Gastroesophageal sphincter (tissue), 4 donors: ENCODE results near the gene CEP44. TPM values are rescaled to one million over a fixed set of nuclear protein-coding genes. Genes with fewer than 3 reads are reported as not detected.

Source experiments
- ATAC-seq: fragments of 150-250 bp; one replicate; pipeline ENCODE4 v1.9.1; 2016; ENCODE audit warnings: mild to moderate bottlenecking, moderate library complexity
- H3K27ac ChIP-seq, 4 donors: fragments of 200-600 bp; sonication (generic) in 3 of 4; 1 replicate in 3 of 4; 2 replicates in 1 of 4; pipeline ENCODE4 v1.5.1; 2016 to 2019
- H3K27me3 ChIP-seq: fragments of 200-600 bp; sonication (generic); one replicate; pipeline ENCODE4 v1.5.1; 2019
- H3K36me3 ChIP-seq, 2 donors: fragments of 200-600 bp; sonication (generic); one replicate each; pipeline ENCODE4 v1.5.1; 2019; ENCODE audit warnings: control low read depth in 1 of 2
- H3K4me1 ChIP-seq, 3 donors: fragments of 200-600 bp; sonication (generic); 1 replicate in 2 of 3; 2 replicates in 1 of 3; pipeline ENCODE4 v1.5.1; 2016 to 2019; ENCODE audit warnings: control low read depth in 2 of 3
- H3K4me3 ChIP-seq, 2 donors: fragments of 200-600 bp; sonication (generic); one replicate each; pipeline ENCODE4 v1.5.1; 2019; ENCODE audit warnings: mild to moderate bottlenecking in 1 of 2, moderate library complexity in 1 of 2
- H3K9me3 ChIP-seq, 3 donors: fragments of 200-600 bp; sonication (generic); one replicate each; pipeline ENCODE4 v1.5.1; 2017 to 2019; ENCODE audit warnings: control low read depth in 2 of 3
- CTCF ChIP-seq, 4 experiments: fragments of 200-600 bp in 2 of 4; fragments of 450-650 bp in 2 of 4; sonication (generic) in 1 of 4; IDR thresholded peaks; one replicate each; pipeline ENCODE4 v1.5.1; 2017 to 2019; ENCODE audit warnings: antibody characterized with exemption in 4 of 4, mild to moderate bottlenecking in 2 of 4, moderate library complexity in 2 of 4
- EP300 ChIP-seq: sonication (generic); formaldehyde crosslinking; IDR thresholded peaks from one replicate; pipeline ENCODE4 v1.6.1; 2017; ENCODE audit warnings: antibody characterized with exemption, mild to moderate bottlenecking
- POLR2A ChIP-seq, 2 donors: fragments of 450-650 bp; IDR thresholded peaks; one replicate each; pipeline ENCODE4 v1.6.1; 2017; ENCODE audit warnings: antibody characterized with exemption in 2 of 2, mild to moderate bottlenecking in 2 of 2, moderate library complexity in 1 of 2
- POLR2AphosphoS5 ChIP-seq: sonication (generic); formaldehyde crosslinking; IDR thresholded peaks from one replicate; pipeline ENCODE4 v1.6.1; 2017; ENCODE audit warnings: antibody characterized with exemption
- WGBS, 2 donors: methylation state at CpG; one replicate each; pipeline ENCODE4 v1.1.5; 2018; ENCODE audit warnings: low coverage in 1 of 2; 5-methylcytosine and 5-hydroxymethylcytosine counted together
- total RNA-seq, 4 donors: library from RNA; depleted of rRNA; stranded (reverse); fragments of >200 nt; gene quantifications; one replicate each; pipeline ENCODE4 v1.1.0, GENCODE V29; 2016

The CEP44 gene
- total RNA-seq, 4 donors from 2014 or later = 9.5 to 19.0 (median 13.5) TPM

- no peak for ATAC-seq
- Histone ChIP-seq H3K36me3 (peaks cover 0 to 3% of the 10 kb centered on the region in 2 donors), H3K27ac (no peak overlapping the region), H3K27me3 (no peaks in the 10 kb centered on the region), H3K9me3 (no peaks in the 10 kb centered on the region), H3K4me1 (no peaks in the 10 kb centered on the region), H3K4me3 (no peak overlapping the region)
- WGBS, 2 donors = 74 to 92% methylated on average over 3 of the region's 3 CpGs
- TF ChIP-seq EP300 (no peak), POLR2AphosphoS5 (no peak), POLR2A (IDR thresholded peaks at IDR 0.05) (no peak), CTCF (IDR thresholded peaks at IDR 0.05) (no peak)
Measured at GRCh38 chr4:174334628-174335027, 50.9 kb downstream of the CEP44 start.

- no peak for TF ChIP-seq POLR2A (IDR thresholded peaks at IDR 0.05)
- TF ChIP-seq EP300 = no peak
- no peak for TF ChIP-seq POLR2AphosphoS5
- no peak for TF ChIP-seq CTCF (IDR thresholded peaks at IDR 0.05)
- Histone ChIP-seq H3K4me3 (no peak overlapping the region), H3K36me3 (no peaks in the 10 kb centered on the region), H3K9me3 (no peaks in the 10 kb centered on the region), H3K27me3 (no peaks in the 10 kb centered on the region), H3K4me1 (no peaks in the 10 kb centered on the region), H3K27ac (no peak overlapping the region)
- 81 to 89% methylated on average over 2 of the region's 2 CpGs for WGBS, 2 donors
- ATAC-seq = no peak
Measured at GRCh38 chr4:174340714-174341113, 57.0 kb downstream of the CEP44 start.

- 100% methylated on average over 1 of the region's 1 CpG for WGBS, 2 donors
- Histone ChIP-seq H3K4me1 (no peaks in the 10 kb centered on the region), H3K9me3 (peaks cover 0 to 7% (median 0%) of the 10 kb centered on the region in 3 donors), H3K27ac (no peak overlapping the region), H3K4me3 (no peak overlapping the region), H3K36me3 (no peaks in the 10 kb centered on the region), H3K27me3 (no peaks in the 10 kb centered on the region)
- ATAC-seq = no peak
- TF ChIP-seq EP300 (no peak), POLR2A (IDR thresholded peaks at IDR 0.05) (no peak), POLR2AphosphoS5 (no peak), CTCF (IDR thresholded peaks at IDR 0.05) (no peak)
Measured at GRCh38 chr4:174349156-174349555, 65.4 kb downstream of the CEP44 start.

- Histone ChIP-seq H3K27me3 (no peaks in the 10 kb centered on the region), H3K27ac (no peak overlapping the region), H3K4me1 (no peaks in the 10 kb centered on the region), H3K4me3 (no peak overlapping the region), H3K9me3 (peaks cover 0 to 7% (median 0%) of the 10 kb centered on the region in 3 donors), H3K36me3 (no peaks in the 10 kb centered on the region)
- WGBS, 2 donors = 82 to 86% methylated on average over 5 of the region's 5 CpGs
- ATAC-seq = no peak
- TF ChIP-seq EP300 = no peak
- TF ChIP-seq POLR2AphosphoS5 = no peak
- no peak for TF ChIP-seq CTCF (IDR thresholded peaks at IDR 0.05)
- TF ChIP-seq POLR2A (IDR thresholded peaks at IDR 0.05) = no peak
Measured at GRCh38 chr4:174352061-174352819, 68.5 kb downstream of the CEP44 start.

GRCh38 chr4:174357321-174357720 is 73.6 kb downstream of the CEP44 start:
- Histone ChIP-seq H3K27ac (no peak overlapping the region), H3K36me3 (no peaks in the 10 kb centered on the region), H3K27me3 (no peaks in the 10 kb centered on the region), H3K4me1 (no peaks in the 10 kb centered on the region), H3K9me3 (no peaks in the 10 kb centered on the region), H3K4me3 (no peak overlapping the region)
- 86 to 97% methylated on average over 3 to 4 of the region's 4 CpGs for WGBS, 2 donors
- no peak for TF ChIP-seq POLR2A (IDR thresholded peaks at IDR 0.05)
- ATAC-seq = no peak
